Liver (tissue), 9 donors: ENCODE data around the gene FAM228B. TPM values are rescaled to one million over a fixed set of nuclear protein-coding genes. Genes with fewer than 3 reads are reported as not detected.

Source experiments
- DNase-seq: peaks from one replicate; pipeline ENCODE4 v3.0.0-alpha.2; 2017; ENCODE audit warnings: low spot score
- H3K27ac ChIP-seq, 2 donors: one replicate each; pipeline ENCODE4 v1.7.0; 2013; ENCODE audit warnings: inconsistent platforms in 2 of 2, low read length in 2 of 2, control low read depth in 1 of 2, low read depth in 1 of 2, mild to moderate bottlenecking in 1 of 2
- H3K27me3 ChIP-seq, 4 donors: one replicate each; pipeline versions ENCODE4 v1.6.1 to v1.7.0; 2013; ENCODE audit warnings: low read length in 3 of 4, inconsistent platforms in 1 of 4, mild to moderate bottlenecking in 1 of 4, moderate library complexity in 1 of 4; ENCODE audit not compliant: control insufficient read depth in 4 of 4, insufficient read depth in 4 of 4
- H3K36me3 ChIP-seq, 4 donors: one replicate each; pipeline versions ENCODE4 v1.6.1 to v1.7.0; 2013; ENCODE audit warnings: low read length in 3 of 4, mild to moderate bottlenecking in 3 of 4, low read depth in 1 of 4, moderate library complexity in 1 of 4; ENCODE audit not compliant: control insufficient read depth in 4 of 4, insufficient read depth in 3 of 4
- H3K4me1 ChIP-seq, 4 donors: one replicate each; pipeline versions ENCODE4 v1.6.1 to v1.7.0; 2013; ENCODE audit warnings: low read length in 3 of 4, mild to moderate bottlenecking in 3 of 4, moderate library complexity in 1 of 4; ENCODE audit not compliant: control insufficient read depth in 4 of 4, insufficient read depth in 4 of 4
- H3K4me3 ChIP-seq, 3 donors: one replicate each; pipeline versions ENCODE4 v1.6.1 to v1.7.0; 2013; ENCODE audit warnings: low read length in 3 of 3, control low read depth in 1 of 3, low read depth in 1 of 3, mild to moderate bottlenecking in 1 of 3
- H3K9ac ChIP-seq, 2 donors: one replicate each; pipeline ENCODE4 v1.7.0; 2013; ENCODE audit warnings: low read length in 2 of 2, mild to moderate bottlenecking in 2 of 2, moderate library complexity in 2 of 2, control low read depth in 1 of 2, low read depth in 1 of 2
- H3K9me3 ChIP-seq, 4 donors: one replicate each; pipeline versions ENCODE4 v1.6.1 to v1.7.0; 2013; ENCODE audit warnings: low read length in 3 of 4; ENCODE audit not compliant: control insufficient read depth in 4 of 4
- ATF3 ChIP-seq: IDR thresholded peaks from 2 replicates; pipeline ENCODE4 v1.6.1; 2016; ENCODE audit warnings: antibody characterized with exemption
- EGR1 ChIP-seq, 2 donors: IDR thresholded peaks; 2 replicates each; pipeline ENCODE4 v1.6.1; 2016 to 2018; ENCODE audit warnings: antibody characterized with exemption in 2 of 2, low read depth in 2 of 2
- FOXA1 ChIP-seq: IDR thresholded peaks from 2 replicates; pipeline ENCODE4 v1.6.1; 2016; ENCODE audit warnings: antibody characterized with exemption
- FOXA2 ChIP-seq: IDR thresholded peaks from 2 replicates; pipeline ENCODE4 v1.6.1; 2016; ENCODE audit warnings: antibody characterized with exemption
- GABPA ChIP-seq, 2 donors: IDR thresholded peaks in 1 of 2; conservative IDR thresholded peaks in 1 of 2; 2 replicates each; pipeline ENCODE4 v1.6.1; 2016; ENCODE audit warnings: antibody characterized with exemption in 2 of 2, mild to moderate bottlenecking in 1 of 2, moderate library complexity in 1 of 2
- HNF4A ChIP-seq, 2 donors: conservative IDR thresholded peaks; 2 replicates each; pipeline ENCODE4 v1.6.1; 2016; ENCODE audit warnings: antibody characterized with exemption in 2 of 2, mild to moderate bottlenecking in 2 of 2
- JUND ChIP-seq, 2 donors: IDR thresholded peaks; 2 replicates each; pipeline ENCODE4 v1.6.1; 2016; ENCODE audit warnings: antibody characterized with exemption in 2 of 2
- MAX ChIP-seq: IDR thresholded peaks from 2 replicates; pipeline ENCODE4 v1.6.1; 2016; ENCODE audit warnings: antibody characterized with exemption
- REST ChIP-seq: IDR thresholded peaks from 2 replicates; pipeline ENCODE4 v1.6.1; 2016; ENCODE audit warnings: antibody characterized with exemption, mild to moderate bottlenecking
- RXRA ChIP-seq, 2 donors: IDR thresholded peaks; 2 replicates each; pipeline ENCODE4 v1.6.1; 2017 to 2018; ENCODE audit warnings: antibody characterized with exemption in 2 of 2, mild to moderate bottlenecking in 1 of 2
- SP1 ChIP-seq: IDR thresholded peaks from 2 replicates; pipeline ENCODE4 v1.6.1; 2018; ENCODE audit warnings: antibody characterized with exemption, mild to moderate bottlenecking
- TAF1 ChIP-seq: conservative IDR thresholded peaks from 2 replicates; pipeline ENCODE4 v1.6.1; 2016; ENCODE audit warnings: antibody characterized with exemption, mild to moderate bottlenecking
- YY1 ChIP-seq: IDR thresholded peaks from 2 replicates; pipeline ENCODE4 v1.6.1; 2016; ENCODE audit warnings: antibody characterized with exemption, mild to moderate bottlenecking
- WGBS: extraction: QIAGEN DNeasy Blood & Tissue Kit; methylation state at CpG from one replicate; pipeline ENCODE4 v1.1.7; 2013; 5-methylcytosine and 5-hydroxymethylcytosine counted together
- polyA plus RNA-seq, 2 donors: library from polyadenylated mRNA; stranded (reverse) in 1 of 2; unstranded in 1 of 2; fragments of 200-250 nt in 1 of 2; fragments of >200 nt in 1 of 2; fragmentation: Nextera tagmentation in 1 of 2; extraction: Ambion mirVana in 1 of 2; gene quantifications; one replicate each; pipeline versions ENCODE4 v1.2.1 to v1.2.3, GENCODE V29; 2013 to 2015
- total RNA-seq, 2 donors: library from RNA; depleted of rRNA; stranded (reverse); fragments of >200 nt; gene quantifications; one replicate each; pipeline ENCODE4 v1.2.3, GENCODE V29; 2014
- TF ChIP-seq, protein P1 (sequence below): IDR thresholded peaks from 2 replicates; pipeline ENCODE4 v1.6.1; 2016; ENCODE audit warnings: antibody characterized with exemption
- donor health status: healthy.
- donor health status: healthy.
- donor health status: healthy.
- donor health status: healthy.
- donor health status: healthy.

FAM228B gene
- total and polyA plus RNA-seq, 4 donors, result 0.68 to 4.2 (median 3.8) TPM

- Histone ChIP-seq H3K9me3 (no peaks in the 10 kb centered on the region), H3K27me3 (no peaks in the 10 kb centered on the region), H3K4me1 (no peaks in the 10 kb centered on the region), H3K27ac (no peak overlapping the region), H3K36me3 (no peaks in the 10 kb centered on the region), H3K4me3 (no peak overlapping the region), H3K9ac (no peak overlapping the region)
- TF ChIP-seq, protein P1, sequence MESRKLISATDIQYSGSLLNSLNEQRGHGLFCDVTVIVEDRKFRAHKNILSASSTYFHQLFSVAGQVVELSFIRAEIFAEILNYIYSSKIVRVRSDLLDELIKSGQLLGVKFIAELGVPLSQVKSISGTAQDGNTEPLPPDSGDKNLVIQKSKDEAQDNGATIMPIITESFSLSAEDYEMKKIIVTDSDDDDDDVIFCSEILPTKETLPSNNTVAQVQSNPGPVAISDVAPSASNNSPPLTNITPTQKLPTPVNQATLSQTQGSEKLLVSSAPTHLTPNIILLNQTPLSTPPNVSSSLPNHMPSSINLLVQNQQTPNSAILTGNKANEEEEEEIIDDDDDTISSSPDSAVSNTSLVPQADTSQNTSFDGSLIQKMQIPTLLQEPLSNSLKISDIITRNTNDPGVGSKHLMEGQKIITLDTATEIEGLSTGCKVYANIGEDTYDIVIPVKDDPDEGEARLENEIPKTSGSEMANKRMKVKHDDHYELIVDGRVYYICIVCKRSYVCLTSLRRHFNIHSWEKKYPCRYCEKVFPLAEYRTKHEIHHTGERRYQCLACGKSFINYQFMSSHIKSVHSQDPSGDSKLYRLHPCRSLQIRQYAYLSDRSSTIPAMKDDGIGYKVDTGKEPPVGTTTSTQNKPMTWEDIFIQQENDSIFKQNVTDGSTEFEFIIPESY, result no peak
- no peak for TF ChIP-seq HNF4A (conservative IDR thresholded peaks at IDR 0.05)
- TF ChIP-seq RXRA (IDR thresholded peaks at IDR 0.05), result no peak
- no peak for TF ChIP-seq TAF1
- TF ChIP-seq FOXA1, result no peak
- TF ChIP-seq EGR1 (IDR thresholded peaks at IDR 0.05; ENCODE audit: low read depth in 2 of 2), result no peak
- no peak for TF ChIP-seq SP1
- TF ChIP-seq FOXA2, result no peak
- TF ChIP-seq YY1, result no peak
- TF ChIP-seq JUND (IDR thresholded peaks at IDR 0.05), result no peak
- no peak for TF ChIP-seq GABPA (IDR thresholded peaks at IDR 0.05 in 1 of 2, conservative IDR thresholded peaks at IDR 0.05 in 1 of 2)
- TF ChIP-seq MAX, result no peak
- DNase-seq, result no peak
- WGBS, result 82% methylated on average over 2 of the region's 2 CpGs
These were observed 11.8 kb upstream of the FAM228B start for GRCh38 chr2:24111407-24111901.

- Histone ChIP-seq H3K4me1 (no peaks in the 10 kb centered on the region), H3K27me3 (no peaks in the 10 kb centered on the region), H3K4me3 (no peak overlapping the region), H3K27ac (no peak overlapping the region), H3K9me3 (no peaks in the 10 kb centered on the region), H3K9ac (no peak overlapping the region), H3K36me3 (no peaks in the 10 kb centered on the region)
- 48% methylated on average over 2 of the region's 2 CpGs for WGBS
- TF ChIP-seq ATF3 (no peak), REST (no peak)
- no peak for DNase-seq
These were observed 8.2 kb upstream of the FAM228B start for GRCh38 chr2:24115057-24115456.
